ENCODE results near the gene SPATA2L.

Gene SPATA2L

GRCh38 chr16:89738538-89739317 is 37.2 kb upstream of the SPATA2L start:
- ATAC-seq (ENCODE audit: insufficient read depth, low read depth): no peak
- no peaks in the 10 kb centered on the region for H3K4me1 ChIP-seq (ENCODE audit: insufficient read depth, low read length)
- DNase-seq: no peak
- H4K20me1 ChIP-seq (ENCODE audit: insufficient read depth, low read length): peaks cover 51% of the 10 kb centered on the region
- H3K4me3 ChIP-seq (ENCODE audit: low read depth in 1 of 2, low read length in 2 of 2): no peak overlapping the region
- no peak overlapping the region for H3K9ac ChIP-seq (ENCODE audit: low read depth, low read length)
- H3K27me3 ChIP-seq (ENCODE audit: insufficient read depth, low read length, poor library complexity): no peaks in the 10 kb centered on the region
- H3K4me2 ChIP-seq (ENCODE audit: insufficient read depth, low read length): no peak overlapping the region
- H2AFZ ChIP-seq (ENCODE audit: low read depth, low read length): no peak overlapping the region
- H3K36me3 ChIP-seq (ENCODE audit: insufficient read depth, low read length): peaks cover 94% of the 10 kb centered on the region
- no peak for TF ChIP-seq EZH2 (IDR thresholded peaks at IDR 0.05; ENCODE audit: borderline replicate concordance, low read depth, low read length, severe bottlenecking)
- no peak for TF ChIP-seq CTCF (IDR thresholded peaks at IDR 0.05; ENCODE audit: borderline replicate concordance, extremely low read depth, low read length, poor library complexity, severe bottlenecking)
- H3K79me2 ChIP-seq (ENCODE audit: insufficient read depth, low read length): peaks cover 28% of the 10 kb centered on the region
- H3K27ac ChIP-seq (ENCODE audit: low read length): no peak overlapping the region
- no peaks in the 10 kb centered on the region for H3K9me3 ChIP-seq (ENCODE audit: insufficient read depth, low read length, severe bottlenecking)

- peaks cover 97% of the 10 kb centered on the region for H3K36me3 ChIP-seq (ENCODE audit: insufficient read depth, low read length)
- no peak overlapping the region for H3K4me2 ChIP-seq (ENCODE audit: insufficient read depth, low read length)
- no peaks in the 10 kb centered on the region for H3K9me3 ChIP-seq (ENCODE audit: insufficient read depth, low read length, severe bottlenecking)
- TF ChIP-seq CTCF (IDR thresholded peaks at IDR 0.05; ENCODE audit: borderline replicate concordance, extremely low read depth, low read length, poor library complexity, severe bottlenecking): no peak
- no peak overlapping the region for H3K9ac ChIP-seq (ENCODE audit: low read depth, low read length)
- peaks cover 58% of the 10 kb centered on the region for H4K20me1 ChIP-seq (ENCODE audit: insufficient read depth, low read length)
- no peak overlapping the region for H3K4me3 ChIP-seq (ENCODE audit: low read depth in 1 of 2, low read length in 2 of 2)
- no peak overlapping the region for H3K27ac ChIP-seq (ENCODE audit: low read length)
- no peaks in the 10 kb centered on the region for H3K4me1 ChIP-seq (ENCODE audit: insufficient read depth, low read length)
- ATAC-seq (ENCODE audit: insufficient read depth, low read depth): no peak
- H3K79me2 ChIP-seq (ENCODE audit: insufficient read depth, low read length): peaks cover 29% of the 10 kb centered on the region
- H2AFZ ChIP-seq (ENCODE audit: low read depth, low read length): no peak overlapping the region
- H3K27me3 ChIP-seq (ENCODE audit: insufficient read depth, low read length, poor library complexity): no peaks in the 10 kb centered on the region
- DNase-seq: no peak
Observed at GRCh38 chr16:89738072-89738377, 36.5 kb upstream of the SPATA2L start.

- Histone ChIP-seq H3K9ac (ENCODE audit: low read depth, low read length) (no peak overlapping the region), H3K4me2 (ENCODE audit: insufficient read depth, low read length) (no peak overlapping the region), H3K79me2 (ENCODE audit: insufficient read depth, low read length) (peaks cover 34% of the 10 kb centered on the region), H3K9me3 (ENCODE audit: insufficient read depth, low read length, severe bottlenecking) (no peaks in the 10 kb centered on the region), H4K20me1 (ENCODE audit: insufficient read depth, low read length) (peaks cover 63% of the 10 kb centered on the region), H3K27ac (ENCODE audit: low read length) (no peak overlapping the region), H3K4me3 (ENCODE audit: low read depth in 1 of 2, low read length in 2 of 2) (no peak overlapping the region), H2AFZ (ENCODE audit: low read depth, low read length) (no peak overlapping the region), H3K4me1 (ENCODE audit: insufficient read depth, low read length) (no peaks in the 10 kb centered on the region), H3K27me3 (ENCODE audit: insufficient read depth, low read length, poor library complexity) (no peaks in the 10 kb centered on the region), H3K36me3 (ENCODE audit: insufficient read depth, low read length) (peaks cover 98% of the 10 kb centered on the region)
- DNase-seq (peak; percentile 36), ATAC-seq (ENCODE audit: insufficient read depth, low read depth) (peak; percentile 27)
- TF ChIP-seq CTCF (IDR thresholded peaks at IDR 0.05; ENCODE audit: borderline replicate concordance, extremely low read depth, low read length, poor library complexity, severe bottlenecking): no peak
- no peak for TF ChIP-seq EZH2 (IDR thresholded peaks at IDR 0.05; ENCODE audit: borderline replicate concordance, low read depth, low read length, severe bottlenecking)
Observed at GRCh38 chr16:89737341-89738071, 36.0 kb upstream of the SPATA2L start.

Data from DND-41 (cell line).